Heart left ventricle (tissue), 13 donors: ENCODE data around the gene DLG1.

ENCODE experiments used
- POLR2A ChIP-seq, 2 donors: fragments of 450-650 bp; IDR thresholded peaks; one replicate each; pipeline ENCODE4 v1.6.1; 2017; ENCODE audit warnings: antibody characterized with exemption in 2 of 2, mild to moderate bottlenecking in 2 of 2, moderate library complexity in 2 of 2
- TF ChIP-seq, protein P1 (sequence below), 12 donors: fragments of 200-600 bp; sonication (generic) in 4 of 12; IDR thresholded peaks; one replicate each; pipeline versions ENCODE4 v1.5.0 to v1.8.0; 2018 to 2022; ENCODE audit warnings: antibody characterized with exemption in 12 of 12, mild to moderate bottlenecking in 5 of 12
- donor health status: ischemic (EF 13 %, LVEDD 7.1; RV severe dilation, severe dysfunction).
- donor health status: DM: no; HTN: yes; CAD: no.
- donor health status: DM: no; HTN: no; CAD: no.
- donor health status: ischemic (EF 25% LVEDD 6.9; RV normal size, moderate dysfunction).
- donor health status: ischemic (EF 25% LVEDD 5.7; RV mildly dilated, moderate dysfunction).
- donor health status: ischemic (EF 35%, LVEDD 5.7; RV mildly dilated, moderate dysfunction).
- donor health status: nonischemic (EF 11% LVEDD 7.7; RV severe dilation, severe dysfunction).
- donor health status: DM: yes; HTN: yes; CAD: no.
- donor health status: PGD.
- donor health status: ischemic (EF 29% LVEDD 5.4; RV normal size, mild dysfunction).
- donor health status: nonischemic (EF 23%, LVEDD 6.1; RV moderate dilation, normal function).

DNA sequence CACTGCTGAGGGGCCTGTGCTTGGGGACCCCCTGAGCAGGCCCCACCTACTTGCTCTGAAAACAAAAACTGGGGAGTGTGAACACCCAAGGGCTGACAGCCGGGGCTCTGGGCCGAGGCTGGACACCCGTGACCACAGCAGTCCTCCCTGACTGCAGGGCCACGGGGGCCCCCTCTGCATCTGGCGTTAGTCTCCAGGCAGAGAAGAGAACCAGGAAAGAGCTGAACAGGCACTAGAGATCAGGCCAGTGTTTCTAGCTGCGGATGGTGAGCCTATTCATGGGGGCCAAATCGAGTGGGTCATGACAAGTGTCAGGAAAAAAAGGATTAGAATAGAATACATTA is 285.9 kb downstream of the DLG1 start:
- TF ChIP-seq, protein P1, sequence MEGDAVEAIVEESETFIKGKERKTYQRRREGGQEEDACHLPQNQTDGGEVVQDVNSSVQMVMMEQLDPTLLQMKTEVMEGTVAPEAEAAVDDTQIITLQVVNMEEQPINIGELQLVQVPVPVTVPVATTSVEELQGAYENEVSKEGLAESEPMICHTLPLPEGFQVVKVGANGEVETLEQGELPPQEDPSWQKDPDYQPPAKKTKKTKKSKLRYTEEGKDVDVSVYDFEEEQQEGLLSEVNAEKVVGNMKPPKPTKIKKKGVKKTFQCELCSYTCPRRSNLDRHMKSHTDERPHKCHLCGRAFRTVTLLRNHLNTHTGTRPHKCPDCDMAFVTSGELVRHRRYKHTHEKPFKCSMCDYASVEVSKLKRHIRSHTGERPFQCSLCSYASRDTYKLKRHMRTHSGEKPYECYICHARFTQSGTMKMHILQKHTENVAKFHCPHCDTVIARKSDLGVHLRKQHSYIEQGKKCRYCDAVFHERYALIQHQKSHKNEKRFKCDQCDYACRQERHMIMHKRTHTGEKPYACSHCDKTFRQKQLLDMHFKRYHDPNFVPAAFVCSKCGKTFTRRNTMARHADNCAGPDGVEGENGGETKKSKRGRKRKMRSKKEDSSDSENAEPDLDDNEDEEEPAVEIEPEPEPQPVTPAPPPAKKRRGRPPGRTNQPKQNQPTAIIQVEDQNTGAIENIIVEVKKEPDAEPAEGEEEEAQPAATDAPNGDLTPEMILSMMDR (IDR thresholded peaks at IDR 0.05): no peak
- no peak for TF ChIP-seq POLR2A (IDR thresholded peaks at IDR 0.05)
